ENCODE data around the gene TTYH2.
"Not testable (repeated sequence)": the region's sequence is repeated elsewhere in the genome, so short reads cannot be mapped to it uniquely, and the experiment has no call there.

TTYH2 gene

DNA sequence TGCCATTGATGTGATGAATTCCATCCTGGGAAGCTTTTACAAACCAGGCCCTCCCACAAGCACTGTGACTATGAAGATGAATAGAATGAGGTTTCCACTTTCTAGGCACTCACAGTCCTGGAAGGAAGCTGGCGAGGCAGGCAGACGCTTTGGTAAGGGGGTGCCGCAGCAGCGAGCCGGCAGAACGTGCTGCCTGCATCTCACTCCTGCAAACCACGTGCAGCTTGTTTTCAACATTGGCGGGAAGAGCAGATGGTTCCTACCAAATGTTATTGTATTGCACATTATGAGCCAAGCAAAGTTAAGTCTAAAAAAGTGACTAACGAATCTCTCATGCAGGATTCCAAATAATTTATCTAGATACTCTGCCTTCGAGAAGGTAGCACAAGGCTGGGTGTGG is 57.0 kb downstream of the TTYH2 start:
- no peak for DNase-seq

- DNase-seq = peak; percentile 4
These were observed 57.9 kb downstream of the TTYH2 start for GRCh38 chr17:74271281-74271680.

- no peak for DNase-seq
These were observed 58.7 kb downstream of the TTYH2 start for GRCh38 chr17:74271901-74272561.

DNA sequence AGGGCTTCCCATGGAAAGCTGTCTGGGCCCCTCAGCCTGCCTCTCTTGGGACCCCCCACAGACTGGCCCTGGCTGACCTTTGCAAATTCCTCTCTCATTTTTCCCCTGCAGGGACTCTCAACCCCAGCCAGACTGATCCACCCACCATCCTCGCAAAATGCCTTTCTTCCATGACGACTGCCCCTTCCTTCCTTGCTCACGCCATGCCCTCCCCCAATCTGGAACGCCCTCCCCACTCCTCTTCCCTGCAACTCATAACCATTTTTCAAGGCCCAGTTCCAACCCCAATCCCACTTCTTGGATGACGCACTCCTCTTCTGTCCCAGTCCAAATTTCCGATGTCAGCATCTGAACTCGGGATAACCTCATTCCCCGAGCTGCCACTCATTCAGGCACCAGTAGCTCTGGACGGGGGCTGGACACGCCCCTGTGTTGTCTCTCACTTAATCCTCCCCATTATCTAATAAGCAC is 59.4 kb downstream of the TTYH2 start:
- no peak for DNase-seq

DNA sequence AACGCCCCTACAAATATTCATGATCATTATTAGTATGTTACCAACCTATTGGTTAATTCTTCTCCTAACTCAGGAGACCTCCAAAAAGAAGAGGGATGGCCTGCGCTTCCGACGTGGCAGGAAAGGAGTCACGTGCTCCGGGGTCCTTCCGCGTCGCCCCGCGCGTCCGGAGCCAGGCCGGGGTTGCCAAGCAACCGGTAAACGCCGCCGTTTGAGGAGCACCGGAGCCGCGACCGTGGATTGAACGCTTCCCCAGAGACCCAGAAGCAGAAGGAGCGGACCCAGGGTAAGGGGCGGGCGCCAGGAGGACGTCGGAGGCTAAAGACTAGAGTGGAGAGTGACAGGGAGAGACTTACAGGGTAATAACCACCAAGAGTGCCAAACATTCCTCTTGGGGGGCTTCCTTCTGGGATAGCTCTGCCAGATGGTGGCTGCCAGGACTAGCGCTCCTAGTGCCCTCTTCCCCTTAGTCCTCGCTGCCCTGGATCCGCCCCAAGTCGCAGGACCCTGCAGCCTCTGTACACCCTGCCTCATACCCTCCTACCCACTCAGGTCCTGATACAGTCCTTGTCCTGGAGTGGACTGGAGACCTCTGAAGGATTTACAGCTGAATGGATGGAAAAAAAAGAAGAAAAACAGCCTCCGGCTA is 60.8 kb downstream of the TTYH2 start, which contains the start of gene DNAI2:
Gene DNAI2 (plus strand): TSS at position 175 of the 649 bp plus-strand sequence. CDS start 7,584 bp downstream, outside the sequence.
- DNase-seq = peak; percentile 4

GRCh38 chr17:74274709-74275340 is 61.5 kb downstream of the TTYH2 start:
- peak; percentile 27 for DNase-seq

- no peak for DNase-seq
These were observed 62.7 kb downstream of the TTYH2 start for GRCh38 chr17:74276051-74276476.

- no peak for DNase-seq
These were observed 63.2 kb downstream of the TTYH2 start for GRCh38 chr17:74276541-74277009.

DNA sequence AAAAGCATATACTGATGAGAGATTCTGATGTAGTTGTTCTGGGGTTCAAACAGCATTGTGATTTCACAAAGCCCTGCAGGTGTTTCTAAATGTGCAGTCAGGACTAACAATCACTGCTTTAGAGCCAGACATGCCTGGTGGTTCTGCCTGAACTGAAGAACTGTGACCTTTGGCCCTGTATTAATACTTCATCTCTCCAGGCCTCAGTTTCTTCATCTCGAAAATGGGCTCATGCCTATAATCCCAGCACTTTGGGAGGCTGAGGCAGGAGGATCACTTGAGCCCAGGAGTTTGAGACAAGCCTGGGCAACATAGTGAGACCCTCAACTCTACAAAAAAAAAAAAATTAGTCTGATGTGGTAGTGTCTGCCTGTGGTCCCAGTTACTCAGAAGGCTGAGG is 64.6 kb downstream of the TTYH2 start:
- no peak for DNase-seq

DNA sequence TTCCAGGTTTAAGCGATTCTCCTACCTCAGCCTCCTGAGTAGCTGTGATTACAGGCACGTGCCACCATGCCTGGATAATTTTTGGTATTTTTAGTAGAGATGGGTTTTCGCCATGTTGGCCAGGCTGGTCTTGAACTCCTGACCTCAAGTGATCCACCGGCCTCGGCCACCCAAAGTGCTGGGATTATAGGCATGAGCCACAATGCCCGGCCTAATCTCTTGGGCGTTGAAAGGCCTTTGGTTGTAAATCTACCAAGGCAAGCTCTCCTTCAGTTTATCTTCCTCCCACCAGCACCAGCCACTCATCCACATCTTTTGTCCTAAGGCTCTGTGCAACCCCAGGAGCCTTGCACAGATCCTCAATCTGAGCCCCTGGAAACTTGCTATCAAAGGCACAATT is 66.2 kb downstream of the TTYH2 start:
- not testable (repeated sequence) for DNase-seq

GRCh38 chr17:74280093-74280513 is 66.7 kb downstream of the TTYH2 start:
- no peak for DNase-seq

DNA sequence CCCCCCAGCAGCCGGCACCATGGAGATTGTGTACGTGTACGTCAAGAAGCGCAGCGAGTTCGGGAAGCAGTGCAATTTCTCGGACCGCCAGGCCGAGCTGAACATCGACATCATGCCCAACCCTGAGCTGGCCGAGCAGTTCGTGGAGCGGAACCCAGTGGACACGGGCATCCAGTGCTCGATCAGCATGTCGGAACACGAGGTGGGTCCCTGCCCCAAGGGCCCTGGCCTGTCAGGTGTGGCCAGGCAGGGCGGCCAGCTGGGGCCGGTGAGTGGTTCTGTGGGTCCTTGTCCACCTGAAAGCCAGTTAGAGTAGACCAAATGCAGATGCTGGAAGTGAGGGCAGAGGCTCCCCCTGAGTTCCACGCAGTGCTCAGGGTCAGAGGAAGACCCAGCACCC is 68.4 kb downstream of the TTYH2 start:
- DNase-seq = no peak

DNA sequence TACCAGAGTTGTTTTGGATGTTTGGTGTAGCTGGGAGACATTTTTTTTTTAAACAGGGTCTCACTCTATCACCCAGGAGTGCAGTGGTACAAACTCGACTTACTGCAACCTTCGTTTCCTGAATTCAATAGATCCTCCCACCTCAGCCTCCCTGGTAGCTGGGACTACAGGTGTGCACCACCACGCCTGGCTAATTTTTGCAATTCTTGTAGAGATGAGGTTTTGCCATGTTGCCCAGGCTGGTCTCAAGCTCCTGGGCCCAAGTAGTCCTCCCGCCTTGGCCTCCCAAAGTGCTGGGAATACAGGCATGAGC is 68.9 kb downstream of the TTYH2 start:
- not testable (repeated sequence) for DNase-seq

DNA sequence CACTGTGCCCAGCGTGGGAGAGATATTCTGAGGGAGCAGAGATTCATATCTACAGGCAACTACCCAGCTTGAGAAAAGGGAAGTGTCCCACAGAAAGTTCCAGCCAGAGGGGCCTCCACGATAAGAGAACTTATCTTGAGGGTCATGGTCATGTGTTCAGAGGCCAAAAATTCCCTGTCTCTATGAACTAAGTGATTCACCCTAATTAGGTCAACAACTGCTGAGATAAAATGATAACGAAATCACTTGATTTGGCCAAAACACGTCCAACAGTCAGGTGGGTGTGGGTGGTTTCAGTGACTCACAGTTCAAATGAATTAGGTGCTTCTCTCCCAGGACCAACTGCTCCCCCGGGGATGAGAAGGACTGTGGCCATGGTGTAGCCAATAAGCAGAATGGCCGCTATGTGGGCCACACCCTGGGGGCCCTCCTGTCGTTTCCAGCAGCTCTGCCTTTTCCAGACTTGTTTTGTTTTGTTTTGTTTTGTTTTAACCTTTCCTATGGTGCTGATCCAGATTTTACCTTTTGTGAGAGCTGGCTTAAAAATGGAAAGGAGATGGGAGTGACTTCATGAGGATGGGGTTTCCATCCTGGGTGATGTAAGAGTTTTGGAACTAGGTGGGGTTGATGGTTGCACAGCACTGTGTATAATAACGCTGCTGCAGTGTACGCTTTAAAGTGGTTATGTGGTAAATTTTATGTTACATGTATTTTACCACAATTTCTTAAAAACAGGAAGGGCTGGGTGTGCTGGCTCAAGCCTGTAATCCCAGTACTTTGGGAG is 69.4 kb downstream of the TTYH2 start:
- no peak for DNase-seq

DNA sequence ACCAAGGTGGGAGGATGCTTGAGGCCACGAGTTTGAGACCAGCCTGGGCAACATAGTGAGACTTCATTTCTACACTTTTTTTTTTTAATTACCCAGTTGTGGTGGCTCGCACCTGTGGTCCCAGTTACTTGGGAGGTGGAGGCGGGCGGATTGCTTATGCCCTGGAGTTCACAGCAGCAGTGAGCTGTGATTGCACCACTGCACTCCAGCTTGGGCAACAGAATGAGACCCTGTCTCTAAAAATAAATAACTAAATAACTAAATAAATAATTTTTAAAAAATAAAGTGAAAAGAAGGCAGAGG is 70.0 kb downstream of the TTYH2 start:
- no peak for DNase-seq

- no peak for DNase-seq
These were observed 73.7 kb downstream of the TTYH2 start for GRCh38 chr17:74287031-74287602.

- DNase-seq = no peak
These were observed 75.4 kb downstream of the TTYH2 start for GRCh38 chr17:74288785-74289184.

DNA sequence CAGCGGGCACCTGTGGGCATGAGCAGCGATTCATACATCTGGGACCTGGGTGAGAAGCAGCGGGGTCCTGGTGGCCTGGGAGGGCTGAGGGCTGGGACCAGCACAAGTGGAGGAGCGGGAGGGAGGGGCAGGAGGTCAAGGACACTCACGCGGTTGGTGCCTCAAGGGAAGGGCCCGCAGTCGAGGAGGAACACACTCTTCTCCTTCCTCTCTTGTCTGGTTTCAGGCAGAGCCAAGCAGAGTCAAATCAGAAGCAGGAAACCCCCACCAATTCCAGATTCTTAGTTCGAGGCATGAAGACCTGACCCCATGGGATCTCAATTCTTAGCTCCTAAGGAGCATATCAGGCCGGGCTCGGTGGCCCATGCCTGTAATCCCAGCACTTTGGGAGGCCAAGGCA is 76.3 kb downstream of the TTYH2 start:
- DNase-seq = no peak

DNA sequence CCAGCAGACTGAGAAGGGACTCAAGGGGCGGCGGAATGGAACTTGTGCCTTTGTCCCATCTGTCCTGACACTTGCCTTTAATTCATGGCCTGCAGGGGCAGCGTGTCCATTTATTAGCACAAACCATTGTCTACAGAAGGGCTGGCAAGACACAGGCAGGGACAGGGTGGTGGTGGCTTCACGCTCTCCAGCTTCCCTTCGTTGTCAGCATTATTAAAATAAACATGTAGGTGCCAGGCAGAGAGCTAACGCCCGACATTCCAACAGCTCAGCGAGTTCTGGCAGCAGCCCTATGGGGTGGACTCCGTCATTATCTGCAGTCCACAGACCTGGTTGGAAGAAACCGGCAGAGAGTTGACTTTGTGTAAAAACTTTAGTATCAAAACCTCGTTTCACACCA is 77.0 kb downstream of the TTYH2 start:
- no peak for DNase-seq

GRCh38 chr17:74292495-74292894 is 79.1 kb downstream of the TTYH2 start:
- DNase-seq = no peak

DNA sequence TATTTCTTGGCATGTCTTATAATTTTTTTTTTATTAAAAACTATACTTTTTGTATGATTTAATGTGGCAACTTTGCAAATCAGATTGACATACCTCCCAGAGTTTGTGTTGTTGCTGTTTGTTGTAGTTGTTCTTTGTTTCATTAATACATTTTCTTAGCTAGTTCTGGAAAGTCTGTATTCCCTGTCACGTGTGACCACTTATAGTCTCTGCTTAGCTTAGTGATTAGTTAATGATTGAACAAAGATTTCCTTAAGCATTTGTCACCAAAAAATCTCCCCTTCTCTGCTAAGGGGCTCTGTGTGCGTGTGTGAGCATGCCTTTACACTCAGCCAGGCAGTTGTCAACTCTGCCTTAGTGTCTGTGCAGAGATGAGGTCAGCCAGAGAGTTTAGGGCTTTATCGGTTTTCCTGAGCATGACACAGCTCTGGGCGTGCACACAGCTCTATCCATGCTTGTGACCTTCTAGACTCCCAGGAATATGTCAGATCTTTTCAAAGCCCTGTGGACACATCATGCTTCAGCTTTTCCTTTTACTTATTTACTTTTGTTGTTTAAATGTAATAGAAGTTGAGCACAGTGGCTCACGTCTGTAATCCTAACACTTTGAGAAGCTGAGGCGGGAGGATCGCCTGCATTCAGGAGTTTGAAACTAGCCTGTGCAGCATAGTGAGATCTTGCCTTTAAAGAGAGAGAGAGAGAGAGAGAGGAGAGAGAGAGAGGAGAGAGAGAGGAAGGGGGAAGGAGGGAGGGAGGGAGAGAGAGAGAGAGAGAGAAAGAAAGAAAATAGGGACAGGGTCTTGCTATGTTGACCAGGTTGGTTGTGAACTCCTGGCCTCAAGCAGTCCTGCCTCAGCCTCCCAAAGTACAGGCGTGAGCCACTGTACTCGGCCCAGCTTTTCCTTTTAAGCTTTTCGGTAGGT is 82.5 kb downstream of the TTYH2 start:
- DNase-seq = no peak

- peak; percentile 19 for DNase-seq
These were observed 83.2 kb downstream of the TTYH2 start for GRCh38 chr17:74296548-74296936.
